Uterus (tissue), 4 donors: Measurements from ENCODE around the gene SPATA31E1. TPM values are rescaled to one million over a fixed set of nuclear protein-coding genes. Genes with fewer than 3 reads are reported as not detected.

ENCODE experiments used
- DNase-seq, 2 donors: peaks; one replicate each; pipeline ENCODE4 v3.0.0-alpha.2; 2019 to 2020
- H3K27ac ChIP-seq, 2 donors: fragments of 200-600 bp; sonication (generic); 1 replicate in 1 of 2; 2 replicates in 1 of 2; pipeline ENCODE4 v1.5.1; 2016 to 2018
- H3K27me3 ChIP-seq, 2 donors: fragments of 200-600 bp; sonication (generic); one replicate each; pipeline ENCODE4 v1.5.1; 2018 to 2019; ENCODE audit warnings: control low read depth in 1 of 2
- H3K36me3 ChIP-seq, 2 donors: fragments of 200-600 bp; sonication (generic); one replicate each; pipeline ENCODE4 v1.5.1; 2019; ENCODE audit warnings: control low read depth in 1 of 2
- H3K4me1 ChIP-seq, 2 donors: fragments of 200-600 bp; sonication (generic); one replicate each; pipeline ENCODE4 v1.5.1; 2018 to 2019; ENCODE audit warnings: control low read depth in 1 of 2
- H3K4me3 ChIP-seq, 2 donors: fragments of 200-600 bp; sonication (generic); 1 replicate in 1 of 2; 2 replicates in 1 of 2; pipeline ENCODE4 v1.5.1; 2018 to 2019; ENCODE audit warnings: mild to moderate bottlenecking in 1 of 2
- H3K9me3 ChIP-seq, 2 donors: fragments of 200-600 bp; sonication (generic); one replicate each; pipeline ENCODE4 v1.5.1; 2019; ENCODE audit warnings: control low read depth in 1 of 2
- POLR2A ChIP-seq, 2 donors: fragments of 450-650 bp; IDR thresholded peaks; one replicate each; pipeline ENCODE4 v1.6.1; 2016; ENCODE audit warnings: antibody characterized with exemption in 2 of 2, mild to moderate bottlenecking in 1 of 2, moderate library complexity in 1 of 2
- intact Hi-C: fragments of 100-400 bp; cut with DNase I; formaldehyde crosslinking; loops from one replicate; pipeline ENCODE4 v1.15.1; 2023; ENCODE audit warnings: low total_unique reads
- total RNA-seq, 4 donors: library from RNA; depleted of rRNA in 3 of 4; stranded (reverse); fragments of >200 nt in 3 of 4; gene quantifications; one replicate each; pipeline versions ENCODE4 v1.1.0 to v1.2.4, GENCODE V29; 2014 to 2023
- TF ChIP-seq, protein P1 (sequence below), 4 experiments: fragments of 200-600 bp in 2 of 4; fragments of 450-650 bp in 2 of 4; sonication (generic) in 2 of 4; IDR thresholded peaks; one replicate each; pipeline ENCODE4 v1.5.1; 2016 to 2019; ENCODE audit warnings: antibody characterized with exemption in 4 of 4, mild to moderate bottlenecking in 2 of 4, moderate library complexity in 1 of 4
- donor health status: DM: yes; HTN: yes; CAD: no.

The SPATA31E1 gene
- total RNA-seq, 4 donors from 2014 or later = not detected

DNA sequence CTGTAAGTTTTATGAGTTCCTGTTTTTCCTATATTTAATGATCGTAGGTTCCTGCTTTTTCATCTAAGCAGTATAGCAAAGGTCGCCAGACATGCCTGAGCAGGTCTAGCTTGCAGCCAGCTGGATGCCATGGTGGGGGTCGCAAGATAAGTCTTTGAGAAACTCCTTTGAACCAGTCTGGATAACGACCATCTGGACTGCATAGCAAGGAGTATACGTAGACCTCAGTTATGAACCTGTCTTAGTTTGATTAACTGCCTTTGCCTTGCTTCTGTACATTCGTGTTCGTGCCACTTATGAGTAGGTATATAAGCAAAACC is 8.4 kb upstream of the SPATA31E1 start:
- Histone ChIP-seq H3K27ac (no peak overlapping the region), H3K36me3 (no peaks in the 10 kb centered on the region)
- no peak for TF ChIP-seq POLR2A (IDR thresholded peaks at IDR 0.05)
- TF ChIP-seq, protein P1, sequence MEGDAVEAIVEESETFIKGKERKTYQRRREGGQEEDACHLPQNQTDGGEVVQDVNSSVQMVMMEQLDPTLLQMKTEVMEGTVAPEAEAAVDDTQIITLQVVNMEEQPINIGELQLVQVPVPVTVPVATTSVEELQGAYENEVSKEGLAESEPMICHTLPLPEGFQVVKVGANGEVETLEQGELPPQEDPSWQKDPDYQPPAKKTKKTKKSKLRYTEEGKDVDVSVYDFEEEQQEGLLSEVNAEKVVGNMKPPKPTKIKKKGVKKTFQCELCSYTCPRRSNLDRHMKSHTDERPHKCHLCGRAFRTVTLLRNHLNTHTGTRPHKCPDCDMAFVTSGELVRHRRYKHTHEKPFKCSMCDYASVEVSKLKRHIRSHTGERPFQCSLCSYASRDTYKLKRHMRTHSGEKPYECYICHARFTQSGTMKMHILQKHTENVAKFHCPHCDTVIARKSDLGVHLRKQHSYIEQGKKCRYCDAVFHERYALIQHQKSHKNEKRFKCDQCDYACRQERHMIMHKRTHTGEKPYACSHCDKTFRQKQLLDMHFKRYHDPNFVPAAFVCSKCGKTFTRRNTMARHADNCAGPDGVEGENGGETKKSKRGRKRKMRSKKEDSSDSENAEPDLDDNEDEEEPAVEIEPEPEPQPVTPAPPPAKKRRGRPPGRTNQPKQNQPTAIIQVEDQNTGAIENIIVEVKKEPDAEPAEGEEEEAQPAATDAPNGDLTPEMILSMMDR (IDR thresholded peaks at IDR 0.05) = no peak

DNA sequence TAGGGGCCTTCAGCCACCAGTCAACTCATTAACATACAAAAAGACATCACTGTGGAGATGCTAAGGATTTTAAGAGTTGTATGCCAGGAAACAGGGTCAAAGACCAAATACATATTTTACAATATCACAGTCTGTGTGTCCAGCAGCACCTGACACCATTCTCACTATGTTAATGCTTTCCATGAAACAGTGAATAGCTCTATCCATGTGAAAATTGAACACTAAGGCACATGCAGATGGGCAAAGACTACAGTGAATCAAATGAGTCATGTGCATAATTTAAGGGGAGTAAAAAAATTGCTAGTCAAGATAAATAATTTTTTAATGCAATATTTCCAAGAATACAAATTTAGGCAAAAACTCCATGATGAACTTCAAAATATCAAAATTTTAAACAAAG is 7.6 kb upstream of the SPATA31E1 start:
- Histone ChIP-seq H3K9me3 (no peaks in the 10 kb centered on the region), H3K27ac (no peak overlapping the region), H3K4me3 (no peak overlapping the region), H3K36me3 (no peaks in the 10 kb centered on the region), H3K27me3 (no peaks in the 10 kb centered on the region), H3K4me1 (no peaks in the 10 kb centered on the region)
- no peak for TF ChIP-seq POLR2A (IDR thresholded peaks at IDR 0.05)
- TF ChIP-seq, protein P1 (IDR thresholded peaks at IDR 0.05) = no peak
- no peak for DNase-seq
- intact Hi-C loops = no loop called here

More for the DNA sequence above, 8.4 kb upstream of the SPATA31E1 start:
- Histone ChIP-seq H3K4me1 (no peaks in the 10 kb centered on the region), H3K9me3 (no peaks in the 10 kb centered on the region), H3K27me3 (no peaks in the 10 kb centered on the region), H3K4me3 (no peak overlapping the region)
- intact Hi-C loops = no loop called here
- DNase-seq = no peak

DNA sequence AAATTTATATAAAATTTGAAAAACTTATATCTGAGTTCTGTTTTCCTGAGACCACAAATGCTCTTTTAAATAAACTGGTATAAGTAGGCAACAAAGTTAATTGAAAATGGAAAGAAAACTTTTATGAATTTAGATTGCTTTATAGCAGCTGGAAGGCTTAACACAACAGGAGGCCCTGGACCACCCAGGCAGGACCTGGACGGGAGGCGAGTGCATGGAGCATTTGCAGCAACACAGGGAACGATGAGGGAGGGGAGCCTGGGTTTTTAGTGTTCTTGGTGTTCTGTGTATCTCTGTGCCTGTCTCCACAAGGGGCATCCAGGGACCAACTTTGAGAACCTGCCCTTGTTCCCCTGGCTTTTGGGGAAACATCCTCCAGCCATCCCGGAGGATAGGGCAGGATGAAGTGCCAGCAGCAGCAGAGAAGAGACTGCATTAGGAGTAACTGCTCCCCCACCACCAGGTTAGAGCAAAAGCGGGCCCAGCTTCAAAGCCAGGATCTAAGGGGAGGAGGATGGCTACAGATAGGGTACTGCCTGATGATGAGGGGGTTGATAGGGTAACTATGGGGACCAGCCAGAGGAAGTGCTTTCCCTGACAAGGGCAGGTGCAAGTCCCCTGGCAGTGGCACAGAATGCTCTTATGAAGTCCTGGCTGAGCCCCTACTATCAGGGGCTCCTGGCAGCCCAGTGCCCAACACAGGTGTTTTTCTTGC is 6.7 kb upstream of the SPATA31E1 start:
- Histone ChIP-seq H3K4me3 (no peak overlapping the region), H3K27ac (no peak overlapping the region), H3K9me3 (no peaks in the 10 kb centered on the region), H3K4me1 (no peaks in the 10 kb centered on the region), H3K27me3 (no peaks in the 10 kb centered on the region), H3K36me3 (no peaks in the 10 kb centered on the region)
- no peak for DNase-seq
- intact Hi-C loops = no loop called here
- no peak for TF ChIP-seq POLR2A (IDR thresholded peaks at IDR 0.05)
- TF ChIP-seq, protein P1 (IDR thresholded peaks at IDR 0.05) = no peak

DNA sequence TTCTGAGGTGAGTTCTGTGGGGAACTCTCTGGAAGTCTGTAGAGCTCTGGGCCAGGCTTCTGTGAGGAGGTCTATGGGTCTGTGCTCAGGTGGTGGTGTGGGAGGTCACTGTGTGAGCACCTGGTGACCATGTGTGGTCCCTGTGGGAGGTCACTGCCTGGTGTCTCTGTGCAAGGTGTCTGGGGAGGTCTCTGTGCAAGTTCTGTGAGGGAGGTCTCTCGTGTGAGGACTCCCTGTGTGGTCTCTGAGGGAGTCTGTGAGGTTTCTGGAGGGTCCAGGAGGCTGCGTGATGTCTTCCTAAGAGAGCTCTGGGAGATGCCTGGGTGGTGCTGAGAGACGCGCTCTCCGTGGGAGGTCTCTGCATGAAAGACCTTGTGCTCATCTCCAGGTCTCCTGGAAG is 6.0 kb upstream of the SPATA31E1 start:
- Histone ChIP-seq H3K27ac (no peak overlapping the region), H3K4me3 (no peak overlapping the region), H3K4me1 (no peaks in the 10 kb centered on the region), H3K36me3 (no peaks in the 10 kb centered on the region), H3K9me3 (no peaks in the 10 kb centered on the region), H3K27me3 (no peaks in the 10 kb centered on the region)
- no peak for DNase-seq
- TF ChIP-seq, protein P1 (IDR thresholded peaks at IDR 0.05) = no peak
- TF ChIP-seq POLR2A (IDR thresholded peaks at IDR 0.05) = no peak
- intact Hi-C loops = no loop called here

DNA sequence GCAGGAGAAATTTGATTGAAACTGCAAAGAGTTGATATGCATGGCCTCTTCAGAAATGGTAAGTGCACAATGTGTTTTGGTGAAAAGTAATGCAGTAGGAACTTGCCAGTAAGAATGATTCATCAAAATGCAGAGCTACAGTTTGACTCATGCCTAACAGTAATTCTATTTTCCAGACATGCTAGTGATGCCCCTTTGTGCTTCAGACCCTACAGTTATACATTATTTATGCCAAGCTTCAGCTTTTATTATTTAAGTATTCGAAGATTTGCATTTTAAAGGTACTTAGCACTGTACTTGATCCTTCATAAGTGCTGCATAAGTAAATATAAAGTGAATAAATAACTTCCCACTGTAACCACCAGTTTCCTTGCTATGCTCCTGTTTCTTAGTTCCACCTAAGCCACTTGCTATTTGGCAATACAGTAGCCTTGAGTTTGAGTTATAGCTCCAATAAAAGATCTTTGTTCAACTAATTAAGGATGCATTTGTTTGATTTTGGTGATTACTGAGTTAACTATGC is 3.6 kb upstream of the SPATA31E1 start:
- Histone ChIP-seq H3K27ac (no peak overlapping the region), H3K9me3 (no peaks in the 10 kb centered on the region), H3K4me3 (no peak overlapping the region), H3K4me1 (no peaks in the 10 kb centered on the region), H3K36me3 (no peaks in the 10 kb centered on the region), H3K27me3 (no peaks in the 10 kb centered on the region)
- TF ChIP-seq, protein P1 (IDR thresholded peaks at IDR 0.05) = no peak
- TF ChIP-seq POLR2A (IDR thresholded peaks at IDR 0.05) = no peak
- DNase-seq = no peak
- intact Hi-C loops = no loop called here
